ENCODE results near the gene DDC.
A peak's percentile ranks its signal among the peaks of the same experiment; 100 is the strongest.

DNA sequence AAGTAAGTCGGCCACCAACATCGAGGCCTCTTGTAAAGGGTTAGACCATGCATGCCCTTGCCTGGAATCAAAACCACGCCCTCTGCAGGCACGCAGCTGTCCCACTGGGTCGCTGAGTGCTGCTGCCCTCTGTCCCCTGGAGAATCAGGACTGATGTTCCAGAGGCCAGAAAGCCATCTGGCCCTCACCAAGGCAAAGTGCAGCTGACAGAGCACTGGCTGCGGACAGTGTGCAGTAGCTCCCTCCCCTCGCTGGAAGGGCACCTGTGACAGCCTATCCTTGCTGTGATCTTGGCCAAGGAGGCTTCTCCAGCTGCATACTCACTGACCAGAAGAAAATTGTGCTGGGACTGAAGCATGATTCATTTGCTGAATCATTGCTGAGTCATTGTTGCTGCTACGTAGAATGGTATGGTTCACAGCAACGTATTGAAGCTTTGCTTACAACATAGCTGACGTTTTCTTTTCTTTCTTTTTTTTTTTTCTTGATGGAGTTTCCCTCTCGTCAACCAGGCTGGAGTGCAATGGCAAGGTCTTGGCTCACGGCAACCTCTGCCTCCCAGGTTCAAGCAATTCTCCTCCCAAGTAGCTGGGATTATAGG is 30.4 kb downstream of the DDC start:
- peak; percentile 14; the same call in 1 of the 2 replicates for TF ChIP-seq EP300 (IDR thresholded peaks at IDR 0.05; ENCODE audit: borderline replicate concordance)
- TF ChIP-seq, protein P1, sequence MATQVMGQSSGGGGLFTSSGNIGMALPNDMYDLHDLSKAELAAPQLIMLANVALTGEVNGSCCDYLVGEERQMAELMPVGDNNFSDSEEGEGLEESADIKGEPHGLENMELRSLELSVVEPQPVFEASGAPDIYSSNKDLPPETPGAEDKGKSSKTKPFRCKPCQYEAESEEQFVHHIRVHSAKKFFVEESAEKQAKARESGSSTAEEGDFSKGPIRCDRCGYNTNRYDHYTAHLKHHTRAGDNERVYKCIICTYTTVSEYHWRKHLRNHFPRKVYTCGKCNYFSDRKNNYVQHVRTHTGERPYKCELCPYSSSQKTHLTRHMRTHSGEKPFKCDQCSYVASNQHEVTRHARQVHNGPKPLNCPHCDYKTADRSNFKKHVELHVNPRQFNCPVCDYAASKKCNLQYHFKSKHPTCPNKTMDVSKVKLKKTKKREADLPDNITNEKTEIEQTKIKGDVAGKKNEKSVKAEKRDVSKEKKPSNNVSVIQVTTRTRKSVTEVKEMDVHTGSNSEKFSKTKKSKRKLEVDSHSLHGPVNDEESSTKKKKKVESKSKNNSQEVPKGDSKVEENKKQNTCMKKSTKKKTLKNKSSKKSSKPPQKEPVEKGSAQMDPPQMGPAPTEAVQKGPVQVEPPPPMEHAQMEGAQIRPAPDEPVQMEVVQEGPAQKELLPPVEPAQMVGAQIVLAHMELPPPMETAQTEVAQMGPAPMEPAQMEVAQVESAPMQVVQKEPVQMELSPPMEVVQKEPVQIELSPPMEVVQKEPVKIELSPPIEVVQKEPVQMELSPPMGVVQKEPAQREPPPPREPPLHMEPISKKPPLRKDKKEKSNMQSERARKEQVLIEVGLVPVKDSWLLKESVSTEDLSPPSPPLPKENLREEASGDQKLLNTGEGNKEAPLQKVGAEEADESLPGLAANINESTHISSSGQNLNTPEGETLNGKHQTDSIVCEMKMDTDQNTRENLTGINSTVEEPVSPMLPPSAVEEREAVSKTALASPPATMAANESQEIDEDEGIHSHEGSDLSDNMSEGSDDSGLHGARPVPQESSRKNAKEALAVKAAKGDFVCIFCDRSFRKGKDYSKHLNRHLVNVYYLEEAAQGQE (IDR thresholded peaks at IDR 0.05; ENCODE audit: low read depth): no peak
- TF ChIP-seq TAF1 (IDR thresholded peaks at IDR 0.05; ENCODE audit: low read depth): no peak
- TF ChIP-seq, protein P2, sequence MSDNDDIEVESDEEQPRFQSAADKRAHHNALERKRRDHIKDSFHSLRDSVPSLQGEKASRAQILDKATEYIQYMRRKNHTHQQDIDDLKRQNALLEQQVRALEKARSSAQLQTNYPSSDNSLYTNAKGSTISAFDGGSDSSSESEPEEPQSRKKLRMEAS (IDR thresholded peaks at IDR 0.05): peak; percentile 47; the same call in 1 of the 2 replicates
- TF ChIP-seq CEBPB (IDR thresholded peaks at IDR 0.05): no peak
- TF ChIP-seq RAD21 (IDR thresholded peaks at IDR 0.05; ENCODE audit: low read depth): no peak
- peak; percentile 89 for TF ChIP-seq CREB1 (IDR thresholded peaks at IDR 0.05; ENCODE audit: low read depth)
- TF ChIP-seq YY1 (IDR thresholded peaks at IDR 0.05; ENCODE audit: low read depth): no peak
- TF ChIP-seq FOXM1 (IDR thresholded peaks at IDR 0.05; ENCODE audit: borderline replicate concordance, low read depth): no peak
- no peak for TF ChIP-seq EGR1 (IDR thresholded peaks at IDR 0.05)
- TF ChIP-seq, protein P3, sequence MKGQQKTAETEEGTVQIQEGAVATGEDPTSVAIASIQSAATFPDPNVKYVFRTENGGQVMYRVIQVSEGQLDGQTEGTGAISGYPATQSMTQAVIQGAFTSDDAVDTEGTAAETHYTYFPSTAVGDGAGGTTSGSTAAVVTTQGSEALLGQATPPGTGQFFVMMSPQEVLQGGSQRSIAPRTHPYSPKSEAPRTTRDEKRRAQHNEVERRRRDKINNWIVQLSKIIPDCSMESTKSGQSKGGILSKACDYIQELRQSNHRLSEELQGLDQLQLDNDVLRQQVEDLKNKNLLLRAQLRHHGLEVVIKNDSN (IDR thresholded peaks at IDR 0.05): no peak
- 0 out of 2 replicates have a peak, but pooled peaks have one; percentile 11 for TF ChIP-seq TEAD4 (IDR thresholded peaks at IDR 0.05)
- TF ChIP-seq TCF12 (IDR thresholded peaks at IDR 0.05; ENCODE audit: low read depth): no peak
- TF ChIP-seq NFIC (IDR thresholded peaks at IDR 0.05): no peak
